GM12878 (cell line): ENCODE results near the gene INSYN2B.

Source experiments
- IKZF1 ChIP-seq: fragments of 450-650 bp; conservative IDR thresholded peaks from 2 replicates; pipeline ENCODE4 v1.6.1; 2017; ENCODE audit warnings: antibody characterized with exemption, mild to moderate bottlenecking
- MEF2A ChIP-seq: IDR thresholded peaks from 2 replicates; pipeline ENCODE4 v1.6.1; 2011; ENCODE audit warnings: low read depth, mild to moderate bottlenecking, low read length, moderate library complexity; ENCODE audit not compliant: insufficient read depth
- MTA3 ChIP-seq: IDR thresholded peaks from 2 replicates; pipeline ENCODE4 v1.6.1; 2012; ENCODE audit warnings: low read length, inconsistent platforms, borderline replicate concordance
- PAX8 ChIP-seq: fragments of 450-650 bp; IDR thresholded peaks from 2 replicates; pipeline ENCODE4 v1.6.1; 2017; ENCODE audit warnings: mild to moderate bottlenecking, moderate library complexity
- POLR2A ChIP-seq: IDR thresholded peaks from 2 replicates; pipeline ENCODE4 v1.6.1; 2011; ENCODE audit warnings: low read depth, mild to moderate bottlenecking, low read length
- SREBF1 ChIP-seq: IDR thresholded peaks from 2 replicates; pipeline ENCODE4 v1.6.1; 2012; ENCODE audit warnings: mild to moderate bottlenecking, low read length
- TAF1 ChIP-seq: IDR thresholded peaks from 2 replicates; pipeline ENCODE4 v1.6.1; 2011; ENCODE audit warnings: mild to moderate bottlenecking, low read depth, low read length, borderline replicate concordance
- TF ChIP-seq, protein P1 (sequence below): IDR thresholded peaks from 2 replicates; pipeline ENCODE4 v1.6.1; 2012; ENCODE audit warnings: low read depth, low read length, improper control_type of control experiment
- TF ChIP-seq, protein P2 (sequence below), 3 experiments: IDR thresholded peaks in 2 of 3; conservative IDR thresholded peaks in 1 of 3; 2 replicates each; pipeline ENCODE4 v1.5.1; 2011; ENCODE audit warnings: low read depth in 3 of 3, low read length in 3 of 3, mild to moderate bottlenecking in 3 of 3, control low read depth in 2 of 3, moderate library complexity in 2 of 3, inconsistent platforms in 1 of 3, mixed read lengths in 1 of 3; ENCODE audit not compliant: control insufficient read depth in 2 of 3, insufficient read depth in 1 of 3; ENCODE audit errors: extremely low read depth in 1 of 3
- TF ChIP-seq, protein P3 (sequence below): IDR thresholded peaks from 2 replicates; pipeline ENCODE4 v1.6.1; 2012; ENCODE audit warnings: low read depth, low read length, improper control_type of control experiment

DNA sequence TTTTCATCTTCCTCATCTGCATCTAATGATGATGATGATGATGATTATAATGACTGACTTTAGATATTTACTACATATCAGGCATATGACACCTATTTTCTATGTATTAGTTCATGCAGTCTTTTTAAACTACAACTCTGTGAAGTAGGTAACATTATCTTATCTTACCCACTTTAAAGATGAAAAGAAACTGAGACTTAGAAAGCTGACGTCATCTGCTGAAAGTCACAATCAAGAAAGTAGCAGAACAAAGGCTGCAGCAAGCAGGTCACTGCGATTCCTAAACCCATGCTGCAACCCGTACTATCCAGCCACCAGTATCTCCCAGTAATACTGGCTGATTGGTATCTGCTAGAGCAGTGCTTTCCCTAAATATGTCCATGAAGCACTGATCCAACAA is 40.1 kb upstream of the INSYN2B start:
- TF ChIP-seq, protein P1, sequence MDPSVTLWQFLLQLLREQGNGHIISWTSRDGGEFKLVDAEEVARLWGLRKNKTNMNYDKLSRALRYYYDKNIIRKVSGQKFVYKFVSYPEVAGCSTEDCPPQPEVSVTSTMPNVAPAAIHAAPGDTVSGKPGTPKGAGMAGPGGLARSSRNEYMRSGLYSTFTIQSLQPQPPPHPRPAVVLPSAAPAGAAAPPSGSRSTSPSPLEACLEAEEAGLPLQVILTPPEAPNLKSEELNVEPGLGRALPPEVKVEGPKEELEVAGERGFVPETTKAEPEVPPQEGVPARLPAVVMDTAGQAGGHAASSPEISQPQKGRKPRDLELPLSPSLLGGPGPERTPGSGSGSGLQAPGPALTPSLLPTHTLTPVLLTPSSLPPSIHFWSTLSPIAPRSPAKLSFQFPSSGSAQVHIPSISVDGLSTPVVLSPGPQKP, result no peak
- TF ChIP-seq SREBF1 (no peak), POLR2A (no peak), PAX8 (no peak), TAF1 (no peak), IKZF1 (no peak), MTA3 (no peak), MEF2A (no peak)
- TF ChIP-seq, protein P2, sequence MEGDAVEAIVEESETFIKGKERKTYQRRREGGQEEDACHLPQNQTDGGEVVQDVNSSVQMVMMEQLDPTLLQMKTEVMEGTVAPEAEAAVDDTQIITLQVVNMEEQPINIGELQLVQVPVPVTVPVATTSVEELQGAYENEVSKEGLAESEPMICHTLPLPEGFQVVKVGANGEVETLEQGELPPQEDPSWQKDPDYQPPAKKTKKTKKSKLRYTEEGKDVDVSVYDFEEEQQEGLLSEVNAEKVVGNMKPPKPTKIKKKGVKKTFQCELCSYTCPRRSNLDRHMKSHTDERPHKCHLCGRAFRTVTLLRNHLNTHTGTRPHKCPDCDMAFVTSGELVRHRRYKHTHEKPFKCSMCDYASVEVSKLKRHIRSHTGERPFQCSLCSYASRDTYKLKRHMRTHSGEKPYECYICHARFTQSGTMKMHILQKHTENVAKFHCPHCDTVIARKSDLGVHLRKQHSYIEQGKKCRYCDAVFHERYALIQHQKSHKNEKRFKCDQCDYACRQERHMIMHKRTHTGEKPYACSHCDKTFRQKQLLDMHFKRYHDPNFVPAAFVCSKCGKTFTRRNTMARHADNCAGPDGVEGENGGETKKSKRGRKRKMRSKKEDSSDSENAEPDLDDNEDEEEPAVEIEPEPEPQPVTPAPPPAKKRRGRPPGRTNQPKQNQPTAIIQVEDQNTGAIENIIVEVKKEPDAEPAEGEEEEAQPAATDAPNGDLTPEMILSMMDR (IDR thresholded peaks at IDR 0.05 in 2 of 3, conservative IDR thresholded peaks at IDR 0.05 in 1 of 3; ENCODE audit: control insufficient read depth in 2 of 3, extremely low read depth in 1 of 3, insufficient read depth in 1 of 3, low read depth in 3 of 3, low read length in 3 of 3), result no peak
- TF ChIP-seq, protein P3, sequence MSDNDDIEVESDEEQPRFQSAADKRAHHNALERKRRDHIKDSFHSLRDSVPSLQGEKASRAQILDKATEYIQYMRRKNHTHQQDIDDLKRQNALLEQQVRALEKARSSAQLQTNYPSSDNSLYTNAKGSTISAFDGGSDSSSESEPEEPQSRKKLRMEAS, result no peak
